Activated CD8-positive, alpha-beta memory T cell treated with anti-CD3 and anti-CD28 coated beads for 24 hours (primary cell): ENCODE results near the gene TNFSF9.
"Not testable (repeated sequence)": the region's sequence is repeated elsewhere in the genome, so short reads cannot be mapped to it uniquely, and the experiment has no call there.

Experiments used
- DNase-seq: peaks from one replicate; pipeline ENCODE4 v3.0.0-alpha.2; 2020

The TNFSF9 gene

GRCh38 chr19:6508028-6508771 is 22.6 kb upstream of the TNFSF9 start:
- DNase-seq = not testable (repeated sequence)

- DNase-seq = no peak
These were observed 21.5 kb upstream of the TNFSF9 start for GRCh38 chr19:6509118-6509971.

GRCh38 chr19:6510618-6511017 is 20.2 kb upstream of the TNFSF9 start:
- DNase-seq = no peak

GRCh38 chr19:6514089-6514488 is 16.7 kb upstream of the TNFSF9 start:
- no peak for DNase-seq

GRCh38 chr19:6514926-6515544 is 15.8 kb upstream of the TNFSF9 start:
- no peak for DNase-seq

GRCh38 chr19:6516018-6516658 is 14.7 kb upstream of the TNFSF9 start:
- peak; percentile 88 for DNase-seq

GRCh38 chr19:6516659-6517291 is 14.1 kb upstream of the TNFSF9 start:
- peak; percentile 99 for DNase-seq

- no peak for DNase-seq
These were observed 12.5 kb upstream of the TNFSF9 start for GRCh38 chr19:6518145-6518911.

GRCh38 chr19:6519289-6519688 is 11.5 kb upstream of the TNFSF9 start:
- no peak for DNase-seq

GRCh38 chr19:6521718-6522646 is 8.8 kb upstream of the TNFSF9 start:
- DNase-seq = peak; percentile 79

- DNase-seq = no peak
These were observed 8.1 kb upstream of the TNFSF9 start for GRCh38 chr19:6522712-6523111.

GRCh38 chr19:6524311-6524710 is 6.5 kb upstream of the TNFSF9 start:
- DNase-seq = no peak

- no peak for DNase-seq
These were observed 2.8 kb upstream of the TNFSF9 start for GRCh38 chr19:6527893-6528543.

- DNase-seq = no peak
These were observed 2.2 kb upstream of the TNFSF9 start for GRCh38 chr19:6528544-6529121.

GRCh38 chr19:6529351-6529750 is 1.5 kb upstream of the TNFSF9 start:
- no peak for DNase-seq

GRCh38 chr19:6529937-6530385 is 865 bp upstream of the TNFSF9 start:
- DNase-seq = no peak

- no peak for DNase-seq
These were observed 533 bp downstream of the TNFSF9 start for GRCh38 chr19:6531163-6531955.

- DNase-seq = peak; percentile 58
These were observed 1.1 kb downstream of the TNFSF9 start for GRCh38 chr19:6531956-6532243.
